ENCODE data around the gene TBRG4. TPM values are rescaled to one million over a fixed set of nuclear protein-coding genes. Genes with fewer than 3 reads are reported as not detected.

The TBRG4 gene
- total and polyA plus RNA-seq, 2 donors (not counting 3 experiments of a cell fraction or from before 2014, with no cell fraction given): 43.7 to 56.7 TPM

DNA sequence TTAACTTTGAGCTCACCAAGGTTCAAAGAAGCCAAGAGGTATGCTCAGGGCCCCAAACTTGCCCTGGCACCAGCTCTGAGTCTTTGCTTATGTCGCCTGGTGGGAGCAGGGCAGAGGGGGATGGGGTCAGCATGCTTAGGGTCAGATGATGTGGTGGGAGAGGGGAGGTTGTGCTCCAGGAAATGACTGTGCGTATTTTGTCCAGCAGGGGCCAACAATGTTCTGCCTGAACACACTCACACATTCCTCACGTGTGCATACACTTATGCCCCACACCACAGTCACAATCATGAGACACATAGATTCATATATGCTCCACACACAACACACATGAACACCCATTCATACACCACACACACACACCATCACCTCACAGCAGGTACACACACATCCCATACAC, 41.7 kb upstream of the TBRG4 start:
- Histone ChIP-seq H3K27ac (ENCODE audit: insufficient read depth, low read depth, low read length) (no peak overlapping the region), H3K4me1 (ENCODE audit: control insufficient read depth, extremely low read depth, insufficient read depth, low read length) (no peaks in the 10 kb centered on the region), H3K9me1 (replicated peaks; ENCODE audit: control insufficient read depth, extremely low read depth, insufficient read depth, low read length) (no peaks in the 10 kb centered on the region), H3K79me2 (ENCODE audit: control insufficient read depth, insufficient read depth, low read length) (no peaks in the 10 kb centered on the region), H3K27me3 (ENCODE audit: control insufficient read depth in 2 of 2, insufficient read depth in 2 of 2, low read length in 2 of 2) (peaks cover 11 to 14% of the 10 kb centered on the region in 2 experiments), H3K9ac (replicated peaks; ENCODE audit: extremely low read depth, insufficient read depth, low read length) (no peak overlapping the region), H3K36me3 (ENCODE audit: control insufficient read depth in 2 of 2, extremely low read depth in 1 of 2, insufficient read depth in 2 of 2, low read length in 2 of 2) (no peaks in the 10 kb centered on the region), H3K9me3 (replicated peaks; ENCODE audit: control insufficient read depth, insufficient read depth, low read length) (no peaks in the 10 kb centered on the region), H3K4me2 (ENCODE audit: insufficient read depth, low read length) (no peak overlapping the region), H4K20me1 (replicated peaks; ENCODE audit: control insufficient read depth, extremely low read depth, insufficient read depth, low read length) (no peaks in the 10 kb centered on the region), H2AFZ (ENCODE audit: low read depth, low read length) (no peak overlapping the region), H3K4me3 (replicated peaks in 1 of 3; ENCODE audit: insufficient read depth in 1 of 3, low read depth in 1 of 3, low read length in 3 of 3) (no peak overlapping the region)
- ChIA-PET CTCF (interaction anchor here (1.2 to 6.5 kb wide), 5 partner anchors 9 to 701 kb away, joined by 4 to 87 read pairs (median 13); no protein-coding TSS in a partner anchor), POLR2A (no interaction called here)
- dilution Hi-C loops (cut with MboI; ENCODE audit: extremely low pct_ligation_motif_present, low sequenced_read_pairs) (no loop called here), intact Hi-C loops (cut with micrococcal nuclease) (no loop called here)
- no peak for FAIRE-seq
- BruUV-seq (replicated peaks): no TSS peak
- TF ChIP-seq FOS (IDR thresholded peaks at IDR 0.05; ENCODE audit: borderline replicate concordance, insufficient read depth, low read length) (no peak), POLR2A (IDR thresholded peaks at IDR 0.05; ENCODE audit: low read depth, low read length) (no peak), POLR2AphosphoS5 (IDR thresholded peaks at IDR 0.05; ENCODE audit: insufficient read depth, low read depth, low read length) (no peak), GATA2 (IDR thresholded peaks at IDR 0.05; ENCODE audit: insufficient read depth, insufficient read length, low read depth, low read length) (no peak), EZH2 (IDR thresholded peaks at IDR 0.05; ENCODE audit: borderline replicate concordance, low read depth, low read length, severe bottlenecking) (no peak), JUN (IDR thresholded peaks at IDR 0.05; ENCODE audit: borderline replicate concordance, insufficient read depth, insufficient read length, low read depth) (no peak), MYC (IDR thresholded peaks at IDR 0.05; ENCODE audit: low read depth, low read length) (no peak)
- TF ChIP-seq, protein P1, sequence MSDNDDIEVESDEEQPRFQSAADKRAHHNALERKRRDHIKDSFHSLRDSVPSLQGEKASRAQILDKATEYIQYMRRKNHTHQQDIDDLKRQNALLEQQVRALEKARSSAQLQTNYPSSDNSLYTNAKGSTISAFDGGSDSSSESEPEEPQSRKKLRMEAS (IDR thresholded peaks at IDR 0.05; ENCODE audit: insufficient read depth, insufficient read length): no peak
- TF ChIP-seq, protein P2, sequence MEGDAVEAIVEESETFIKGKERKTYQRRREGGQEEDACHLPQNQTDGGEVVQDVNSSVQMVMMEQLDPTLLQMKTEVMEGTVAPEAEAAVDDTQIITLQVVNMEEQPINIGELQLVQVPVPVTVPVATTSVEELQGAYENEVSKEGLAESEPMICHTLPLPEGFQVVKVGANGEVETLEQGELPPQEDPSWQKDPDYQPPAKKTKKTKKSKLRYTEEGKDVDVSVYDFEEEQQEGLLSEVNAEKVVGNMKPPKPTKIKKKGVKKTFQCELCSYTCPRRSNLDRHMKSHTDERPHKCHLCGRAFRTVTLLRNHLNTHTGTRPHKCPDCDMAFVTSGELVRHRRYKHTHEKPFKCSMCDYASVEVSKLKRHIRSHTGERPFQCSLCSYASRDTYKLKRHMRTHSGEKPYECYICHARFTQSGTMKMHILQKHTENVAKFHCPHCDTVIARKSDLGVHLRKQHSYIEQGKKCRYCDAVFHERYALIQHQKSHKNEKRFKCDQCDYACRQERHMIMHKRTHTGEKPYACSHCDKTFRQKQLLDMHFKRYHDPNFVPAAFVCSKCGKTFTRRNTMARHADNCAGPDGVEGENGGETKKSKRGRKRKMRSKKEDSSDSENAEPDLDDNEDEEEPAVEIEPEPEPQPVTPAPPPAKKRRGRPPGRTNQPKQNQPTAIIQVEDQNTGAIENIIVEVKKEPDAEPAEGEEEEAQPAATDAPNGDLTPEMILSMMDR (IDR thresholded peaks at IDR 0.05; ENCODE audit: extremely low read depth in 1 of 2, insufficient read depth in 1 of 2, low read depth in 1 of 2, low read length in 2 of 2): no peak
- no peak for DNase-seq (ENCODE audit: low read depth, low spot score)
